MCF 10A (cell line): ENCODE results near the gene COA1. TPM values are rescaled to one million over a fixed set of nuclear protein-coding genes. Genes with fewer than 3 reads are reported as not detected.
A peak's percentile ranks its signal among the peaks of the same experiment; 100 is the strongest.

Experiments
- BruUV-seq: library from RNA; stranded (reverse); fragments of 400-500 nt; replicated peaks from 2 replicates; lab custom pipeline; 2021; lab: Mats Ljungman, UMichigan
- CTCF ChIA-PET: fragments of 300-600 bp; sonication (Branson Sonifier 250); formaldehyde crosslinking; extraction: SDS; loops from one replicate; lab custom pipeline; 2021; ENCODE audit warnings: antibody characterized with exemption, inconsistent platforms; lab: Yijun Ruan, JAX
- POLR2A ChIA-PET: fragments of 300-600, 350-650 bp; sonication (Branson Sonifier 250); formaldehyde crosslinking; extraction: SDS; loops from one replicate; lab custom pipeline; 2020; ENCODE audit warnings: antibody characterized with exemption, inconsistent platforms; lab: Yijun Ruan, JAX
- DNase-seq: peaks from one replicate; pipeline ENCODE4 v3.0.0-alpha.2; 2018; ENCODE audit not compliant: unreplicated experiment
- H3K27ac Mint-ChIP-seq: one replicate; pipeline ENCODE4 v1.8.0; 2022; ENCODE audit warnings: mild to moderate bottlenecking, low read depth, mixed read lengths; ENCODE audit not compliant: unreplicated experiment
- H3K27me3 Mint-ChIP-seq: one replicate; pipeline ENCODE4 v1.8.0; 2022; ENCODE audit warnings: mixed read lengths; ENCODE audit not compliant: insufficient read depth, unreplicated experiment
- H3K36me3 Mint-ChIP-seq: one replicate; pipeline ENCODE4 v1.8.0; 2022; ENCODE audit warnings: mild to moderate bottlenecking, moderate library complexity, mixed read lengths; ENCODE audit not compliant: insufficient read depth, unreplicated experiment
- H3K4me1 Mint-ChIP-seq: one replicate; pipeline ENCODE4 v1.8.0; 2022; ENCODE audit warnings: mixed read lengths; ENCODE audit not compliant: insufficient read depth, unreplicated experiment
- H3K4me3 Mint-ChIP-seq: one replicate; pipeline ENCODE4 v1.8.0; 2022; ENCODE audit warnings: mild to moderate bottlenecking, moderate library complexity, mixed read lengths; ENCODE audit not compliant: unreplicated experiment
- H3K9me3 Mint-ChIP-seq: one replicate; pipeline ENCODE4 v1.8.0; 2022; ENCODE audit warnings: mixed read lengths; ENCODE audit not compliant: unreplicated experiment
- intact Hi-C: fragments of 100-400 bp; cut with micrococcal nuclease; formaldehyde crosslinking; loops from 2 replicates; pipeline ENCODE4 v1.14.1; 2022
- total RNA-seq: library from RNA; stranded (reverse); gene quantifications from 2 replicates; pipeline ENCODE4 v1.2.3, GENCODE V29; 2022
- TF ChIP-seq, protein P1 (sequence below): fragments of 200-600 bp; IDR thresholded peaks from one replicate; pipeline ENCODE4 v1.8.0; 2022; ENCODE audit warnings: antibody characterized with exemption, mild to moderate bottlenecking; ENCODE audit not compliant: unreplicated experiment

The COA1 gene
- total RNA-seq, 1 experiment from 2014 or later: 68.5 TPM

GRCh38 chr7:43590862-43591557 is 138.3 kb downstream of the COA1 start:
- H3K4me1 Mint-ChIP-seq: peaks cover 59% of the 10 kb centered on the region
- peak overlapping the region; percentile 81 for H3K27ac Mint-ChIP-seq
- TF ChIP-seq, protein P1, sequence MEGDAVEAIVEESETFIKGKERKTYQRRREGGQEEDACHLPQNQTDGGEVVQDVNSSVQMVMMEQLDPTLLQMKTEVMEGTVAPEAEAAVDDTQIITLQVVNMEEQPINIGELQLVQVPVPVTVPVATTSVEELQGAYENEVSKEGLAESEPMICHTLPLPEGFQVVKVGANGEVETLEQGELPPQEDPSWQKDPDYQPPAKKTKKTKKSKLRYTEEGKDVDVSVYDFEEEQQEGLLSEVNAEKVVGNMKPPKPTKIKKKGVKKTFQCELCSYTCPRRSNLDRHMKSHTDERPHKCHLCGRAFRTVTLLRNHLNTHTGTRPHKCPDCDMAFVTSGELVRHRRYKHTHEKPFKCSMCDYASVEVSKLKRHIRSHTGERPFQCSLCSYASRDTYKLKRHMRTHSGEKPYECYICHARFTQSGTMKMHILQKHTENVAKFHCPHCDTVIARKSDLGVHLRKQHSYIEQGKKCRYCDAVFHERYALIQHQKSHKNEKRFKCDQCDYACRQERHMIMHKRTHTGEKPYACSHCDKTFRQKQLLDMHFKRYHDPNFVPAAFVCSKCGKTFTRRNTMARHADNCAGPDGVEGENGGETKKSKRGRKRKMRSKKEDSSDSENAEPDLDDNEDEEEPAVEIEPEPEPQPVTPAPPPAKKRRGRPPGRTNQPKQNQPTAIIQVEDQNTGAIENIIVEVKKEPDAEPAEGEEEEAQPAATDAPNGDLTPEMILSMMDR: no peak
- H3K36me3 Mint-ChIP-seq: no peaks in the 10 kb centered on the region
- intact Hi-C loops: no loop called here
- no peak for DNase-seq
- peak overlapping the region; percentile 23 for H3K4me3 Mint-ChIP-seq
- POLR2A ChIA-PET: interaction anchor here (0.6 to 3.0 kb wide), 18 partner anchors 8 to 1370 kb away, joined by 3 to 9 read pairs (median 4); partner anchors contain the start of genes COA1, MRPL32, PSMA2 and STK17A
- CTCF ChIA-PET: interaction anchor here (0.7 to 1.7 kb wide), 4 partner anchors 8 to 333 kb away, joined by 3 to 6 read pairs (median 4); partner anchors contain the start of gene STK17A
- BruUV-seq: no TSS peak
- H3K9me3 Mint-ChIP-seq: no peaks in the 10 kb centered on the region
- no peaks in the 10 kb centered on the region for H3K27me3 Mint-ChIP-seq

DNA sequence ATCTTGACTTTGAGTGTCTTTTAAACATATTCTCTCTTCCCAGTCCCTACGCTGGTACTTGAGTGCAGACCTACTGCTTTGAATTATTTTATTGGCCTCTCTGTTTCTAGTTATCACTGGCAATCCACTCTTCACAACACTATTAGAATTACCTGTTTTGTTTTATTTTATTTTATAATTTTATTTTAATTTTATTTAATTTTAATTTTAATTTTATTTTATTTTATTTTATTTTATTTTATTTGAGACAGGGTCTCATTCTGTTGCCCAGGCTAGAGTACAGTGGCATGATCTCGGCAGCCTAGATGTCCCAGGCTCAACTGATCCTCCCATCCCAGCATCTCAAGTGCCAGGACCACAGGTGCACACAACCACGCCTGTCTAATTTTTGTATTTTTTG is 139.6 kb downstream of the COA1 start:
- DNase-seq: no peak
- no peaks in the 10 kb centered on the region for H3K27me3 Mint-ChIP-seq
- no TSS peak for BruUV-seq
- intact Hi-C loops: no loop called here
- H3K4me1 Mint-ChIP-seq: peaks cover 57% of the 10 kb centered on the region
- no peaks in the 10 kb centered on the region for H3K36me3 Mint-ChIP-seq
- no peaks in the 10 kb centered on the region for H3K9me3 Mint-ChIP-seq
- TF ChIP-seq, protein P1: no peak
- POLR2A ChIA-PET: interaction anchor here (0.7 to 9.8 kb wide), 3 partner anchors 11 to 18 kb away, joined by 3 to 176 read pairs (median 3); no protein-coding TSS in a partner anchor
- CTCF ChIA-PET: interaction anchor here (1.7 to 12.2 kb wide), 2 partner anchors 110 kb away, joined by 6 to 211 read pairs; no protein-coding TSS in a partner anchor
- peak overlapping the region; percentile 57 for H3K27ac Mint-ChIP-seq
- no peak overlapping the region for H3K4me3 Mint-ChIP-seq

Other genes starting within 250 kb of the COA1 start
- gene STK17A, start 146.4 kb downstream of the COA1 start, total RNA-seq: 27.2 and 51.6 TPM in 2 replicates
- 41.2 and 46.0 TPM in 2 replicates for gene BLVRA, start 29.2 kb upstream of the COA1 start, total RNA-seq
- gene MRPS24, start 140.0 kb upstream of the COA1 start, total RNA-seq: 176 and 188 TPM in 2 replicates
- gene URGCP, start 177.1 kb upstream of the COA1 start, total RNA-seq: 37.2 and 51.1 TPM in 2 replicates
- 11.6 and 13.7 TPM in 2 replicates for gene UBE2D4, start 196.9 kb upstream of the COA1 start, total RNA-seq